Smooth muscle cell (in vitro differentiated cells): ENCODE data around the gene GALNT18. TPM values are rescaled to one million over a fixed set of nuclear protein-coding genes. Genes with fewer than 3 reads are reported as not detected.

Experiments
- DNase-seq: peaks from one replicate; lab custom pipeline; 2025; ENCODE audit not compliant: unreplicated experiment; lab: John Stamatoyannopoulos, UW
- H2AFZ ChIP-seq: fragments of 200-600 bp; sonication (generic); 2 replicates; pipeline ENCODE4 v1.6.0; 2016; ENCODE audit warnings: antibody characterized with exemption, low read depth, mild to moderate bottlenecking
- H3F3A ChIP-seq: fragments of 200-600 bp; sonication (generic); 2 replicates; pipeline ENCODE4 v1.6.0; 2017; ENCODE audit warnings: antibody characterized with exemption, low read depth
- H3K27ac ChIP-seq: fragments of 200-600 bp; sonication (generic); 2 replicates; pipeline ENCODE4 v1.5.1; 2016; ENCODE audit warnings: low read depth, mild to moderate bottlenecking
- H3K27me3 ChIP-seq: fragments of 200-600 bp; sonication (generic); 2 replicates; pipeline ENCODE4 v1.6.1; 2016; ENCODE audit warnings: low read depth, mild to moderate bottlenecking
- H3K36me3 ChIP-seq: fragments of 200-600 bp; sonication (generic); 2 replicates; pipeline ENCODE4 v1.5.1; 2016; ENCODE audit warnings: low read depth
- H3K4me1 ChIP-seq: fragments of 200-600 bp; sonication (generic); 2 replicates; pipeline ENCODE4 v1.5.1; 2016; ENCODE audit warnings: low read depth
- H3K4me2 ChIP-seq: fragments of 200-600 bp; sonication (generic); 2 replicates; pipeline ENCODE4 v1.6.0; 2016; ENCODE audit warnings: mild to moderate bottlenecking
- H3K4me3 ChIP-seq: fragments of 200-600 bp; sonication (generic); 2 replicates; pipeline ENCODE4 v1.5.1; 2016; ENCODE audit warnings: mild to moderate bottlenecking
- H3K79me2 ChIP-seq: fragments of 200-600 bp; sonication (generic); 2 replicates; pipeline ENCODE4 v1.6.0; 2016; ENCODE audit warnings: low read depth, mild to moderate bottlenecking
- H3K9ac ChIP-seq: fragments of 200-600 bp; sonication (generic); 2 replicates; pipeline ENCODE4 v1.6.0; 2016; ENCODE audit warnings: low read depth
- H3K9me3 ChIP-seq: fragments of 200-600 bp; sonication (generic); replicated peaks from 2 replicates; pipeline ENCODE4 v1.5.1; 2016; ENCODE audit warnings: low read depth
- H4K20me1 ChIP-seq: fragments of 200-600 bp; sonication (generic); 2 replicates; pipeline ENCODE4 v1.6.0; 2016; ENCODE audit warnings: low read depth
- WGBS: methylation state at CpG from one replicate; pipeline ENCODE4 v1.1.7; 2016; ENCODE audit warnings: low lambda C conversion rate; 5-methylcytosine and 5-hydroxymethylcytosine counted together
- polyA plus RNA-seq: library from polyadenylated mRNA; unstranded; fragments of >200 nt; fragmentation: Nextera tagmentation; extraction: Ambion mirVana; gene quantifications from 2 replicates; pipeline ENCODE4 v1.2.1, GENCODE V29; 2016
- total RNA-seq: library from RNA; depleted of rRNA; stranded (reverse); fragments of >200 nt; gene quantifications from 2 replicates; pipeline ENCODE4 v1.2.3, GENCODE V29; 2014
- TF ChIP-seq, protein P1 (sequence below): fragments of 200-600 bp; sonication (generic); IDR thresholded peaks from 2 replicates; pipeline ENCODE4 v1.5.1; 2017; ENCODE audit warnings: borderline replicate concordance, mild to moderate bottlenecking, antibody characterized with exemption; ENCODE audit not compliant: insufficient read depth, poor library complexity, severe bottlenecking

The GALNT18 gene
- total and polyA plus RNA-seq, 2 experiments from 2014 or later, result 11.5 to 16.3 TPM

DNA sequence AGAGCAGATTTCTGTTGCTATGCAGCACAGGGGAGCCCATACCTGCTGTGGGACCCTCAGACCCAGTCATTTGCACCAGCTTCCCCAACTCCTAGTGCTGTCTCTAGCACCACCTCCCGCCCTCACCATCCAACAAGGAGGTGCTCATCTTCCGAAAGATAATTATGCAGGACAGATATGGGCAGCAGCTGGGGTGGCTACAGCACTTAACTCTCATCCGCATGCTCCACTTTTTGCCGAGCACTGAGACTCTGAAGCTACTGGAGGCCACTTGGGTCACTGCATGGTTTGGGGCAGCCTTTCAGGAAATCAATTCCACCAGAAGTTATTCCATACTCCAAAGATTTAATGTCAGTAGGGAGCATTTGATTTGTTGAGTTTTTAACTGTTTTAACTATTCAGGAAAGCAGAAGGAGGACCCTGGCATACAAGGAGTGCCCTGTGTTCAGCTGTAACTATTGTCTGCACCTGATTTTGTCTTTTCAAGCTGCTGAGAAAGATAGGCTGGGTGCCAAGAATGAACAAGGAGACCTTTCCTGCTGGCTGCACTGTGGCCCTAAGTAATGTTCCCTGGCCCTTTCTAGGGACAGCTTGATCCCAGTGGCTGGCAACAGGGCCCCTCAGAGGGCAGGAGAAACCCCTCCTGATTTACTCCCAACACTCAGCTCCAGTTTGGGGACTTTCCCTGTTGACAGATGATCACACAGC is 201.5 kb downstream of the GALNT18 start:
- 95% methylated on average over 4 of the region's 4 CpGs for WGBS
- Histone ChIP-seq H3F3A (peaks cover 10% of the 10 kb centered on the region), H3K4me1 (peaks cover 13% of the 10 kb centered on the region), H3K9ac (no peak overlapping the region), H3K79me2 (no peaks in the 10 kb centered on the region), H3K27ac (no peak overlapping the region), H3K27me3 (no peaks in the 10 kb centered on the region), H3K4me3 (no peak overlapping the region), H3K9me3 (no peaks in the 10 kb centered on the region), H3K4me2 (no peak overlapping the region), H3K36me3 (no peaks in the 10 kb centered on the region), H4K20me1 (no peaks in the 10 kb centered on the region), H2AFZ (no peak overlapping the region)
- TF ChIP-seq, protein P1, sequence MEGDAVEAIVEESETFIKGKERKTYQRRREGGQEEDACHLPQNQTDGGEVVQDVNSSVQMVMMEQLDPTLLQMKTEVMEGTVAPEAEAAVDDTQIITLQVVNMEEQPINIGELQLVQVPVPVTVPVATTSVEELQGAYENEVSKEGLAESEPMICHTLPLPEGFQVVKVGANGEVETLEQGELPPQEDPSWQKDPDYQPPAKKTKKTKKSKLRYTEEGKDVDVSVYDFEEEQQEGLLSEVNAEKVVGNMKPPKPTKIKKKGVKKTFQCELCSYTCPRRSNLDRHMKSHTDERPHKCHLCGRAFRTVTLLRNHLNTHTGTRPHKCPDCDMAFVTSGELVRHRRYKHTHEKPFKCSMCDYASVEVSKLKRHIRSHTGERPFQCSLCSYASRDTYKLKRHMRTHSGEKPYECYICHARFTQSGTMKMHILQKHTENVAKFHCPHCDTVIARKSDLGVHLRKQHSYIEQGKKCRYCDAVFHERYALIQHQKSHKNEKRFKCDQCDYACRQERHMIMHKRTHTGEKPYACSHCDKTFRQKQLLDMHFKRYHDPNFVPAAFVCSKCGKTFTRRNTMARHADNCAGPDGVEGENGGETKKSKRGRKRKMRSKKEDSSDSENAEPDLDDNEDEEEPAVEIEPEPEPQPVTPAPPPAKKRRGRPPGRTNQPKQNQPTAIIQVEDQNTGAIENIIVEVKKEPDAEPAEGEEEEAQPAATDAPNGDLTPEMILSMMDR, result no peak
- no peak for DNase-seq

DNA sequence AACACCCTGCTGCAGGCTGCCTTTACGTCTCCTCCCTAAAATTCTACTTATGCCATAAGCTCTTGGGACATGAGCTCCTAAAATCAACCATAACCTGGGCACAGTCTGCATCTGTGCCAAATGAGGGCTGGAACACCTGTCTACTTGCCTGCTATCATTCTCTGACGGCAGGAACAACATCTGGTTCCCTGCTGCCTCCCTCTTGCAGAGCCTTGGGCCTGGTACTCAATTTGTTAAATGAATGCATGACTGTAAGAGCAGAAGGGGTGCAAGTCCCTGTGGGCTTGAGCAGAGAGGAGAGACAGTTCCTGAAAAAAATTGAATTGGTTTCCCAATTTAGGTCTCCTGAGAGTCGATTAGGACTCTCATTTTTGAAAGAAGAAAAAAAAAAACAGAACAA is 202.1 kb downstream of the GALNT18 start:
- H4K20me1 ChIP-seq, result no peaks in the 10 kb centered on the region
- H3F3A ChIP-seq, result peaks cover 12% of the 10 kb centered on the region
- no peak overlapping the region for H2AFZ ChIP-seq
- H3K27me3 ChIP-seq, result no peaks in the 10 kb centered on the region
- peaks cover 19% of the 10 kb centered on the region for H3K4me1 ChIP-seq
- no peak for DNase-seq
- H3K9ac ChIP-seq, result no peak overlapping the region
- 97% methylated on average over 3 of the region's 3 CpGs for WGBS
- H3K9me3 ChIP-seq, result no peaks in the 10 kb centered on the region
- H3K36me3 ChIP-seq, result no peaks in the 10 kb centered on the region
- H3K4me3 ChIP-seq, result no peak overlapping the region
- H3K27ac ChIP-seq, result no peak overlapping the region
- H3K4me2 ChIP-seq, result no peak overlapping the region
- TF ChIP-seq, protein P1, result no peak
- no peaks in the 10 kb centered on the region for H3K79me2 ChIP-seq

GRCh38 chr11:11416917-11417316 is 204.9 kb downstream of the GALNT18 start:
- Histone ChIP-seq H3K27ac (peak overlapping the region; percentile 83), H3K36me3 (no peaks in the 10 kb centered on the region)
- 29% methylated on average over 4 of the region's 4 CpGs for WGBS

More at GRCh38 chr11:11416917-11417316, 204.9 kb downstream of the GALNT18 start:
- DNase-seq, result no peak
- Histone ChIP-seq H3K4me1 (peaks cover 19% of the 10 kb centered on the region), H3F3A (peaks cover 12% of the 10 kb centered on the region), H3K79me2 (no peaks in the 10 kb centered on the region), H3K27me3 (no peaks in the 10 kb centered on the region), H3K4me3 (no peak overlapping the region), H2AFZ (no peak overlapping the region), H4K20me1 (no peaks in the 10 kb centered on the region), H3K9me3 (no peaks in the 10 kb centered on the region), H3K9ac (peak overlapping the region; percentile 38), H3K4me2 (peak overlapping the region; percentile 53)
- TF ChIP-seq, protein P1, result no peak
